ENCODE results near the gene DONSON.
"Not testable (repeated sequence)": the region's sequence is repeated elsewhere in the genome, so short reads cannot be mapped to it uniquely, and the experiment has no call there.

GRCh38 chr21:33626151-33626550 is 37.7 kb upstream of the DONSON start:
- TF ChIP-seq CTCF, POLR2A (IDR thresholded peaks at IDR 0.05): not testable (repeated sequence)

Data from heart left ventricle (tissue), 13 donors.